Fibroblast of lung (primary cell): ENCODE results near the gene SCRN2. TPM values are rescaled to one million over a fixed set of nuclear protein-coding genes. Genes with fewer than 3 reads are reported as not detected.

ENCODE experiments used
- DNase-seq, 2 donors: peaks; one replicate each; pipeline versions ENCODE4 v3.0.0 to v3.0.0-alpha.2; 2010; ENCODE audit warnings: low read depth in 2 of 2
- H2AFZ ChIP-seq: 2 replicates; pipeline ENCODE4 v1.5.1; 2012; ENCODE audit warnings: low read length, control low read depth, inconsistent platforms
- H3K27ac ChIP-seq: 2 replicates; pipeline ENCODE4 v1.5.1; 2011; ENCODE audit warnings: low read length, control low read depth; ENCODE audit not compliant: insufficient read depth
- H3K27me3 ChIP-seq: 2 replicates; pipeline ENCODE4 v1.5.1; 2011; ENCODE audit warnings: mild to moderate bottlenecking, low read length; ENCODE audit not compliant: control insufficient read depth, insufficient read depth
- H3K36me3 ChIP-seq: 2 replicates; pipeline ENCODE4 v1.5.1; 2011; ENCODE audit warnings: low read length; ENCODE audit not compliant: control insufficient read depth, insufficient read depth
- H3K4me1 ChIP-seq: 2 replicates; pipeline ENCODE4 v1.5.1; 2011; ENCODE audit warnings: low read length; ENCODE audit not compliant: control insufficient read depth, insufficient read depth; ENCODE audit errors: extremely low read depth
- H3K4me2 ChIP-seq: 2 replicates; pipeline ENCODE4 v1.5.1; 2011; ENCODE audit warnings: low read length, control low read depth; ENCODE audit not compliant: insufficient read depth; ENCODE audit errors: extremely low read depth
- H3K4me3 ChIP-seq, 4 experiments: fragments of 200-600 bp in 1 of 4; sonication (generic) in 1 of 4; replicated peaks in 1 of 4; 2 replicates each; pipeline ENCODE4 v1.5.1; 2011 to 2016; ENCODE audit warnings: low read length in 4 of 4, low read depth in 3 of 4, mild to moderate bottlenecking in 3 of 4, control low read depth in 2 of 4, inconsistent platforms in 1 of 4, mixed read lengths in 1 of 4; ENCODE audit not compliant: insufficient read depth in 1 of 4; ENCODE audit errors: control extremely low read depth in 1 of 4
- H3K79me2 ChIP-seq: 2 replicates; pipeline ENCODE4 v1.5.1; 2012; ENCODE audit warnings: mild to moderate bottlenecking, low read length, inconsistent platforms; ENCODE audit not compliant: control insufficient read depth, insufficient read depth
- H3K9ac ChIP-seq: 2 replicates; pipeline ENCODE4 v1.5.1; 2011; ENCODE audit warnings: mild to moderate bottlenecking, low read length, control low read depth; ENCODE audit not compliant: insufficient read depth
- H3K9me3 ChIP-seq: 2 replicates; pipeline ENCODE4 v1.5.1; 2012; ENCODE audit warnings: low read depth, low read length; ENCODE audit not compliant: control insufficient read depth, insufficient read depth
- H4K20me1 ChIP-seq: 2 replicates; pipeline ENCODE4 v1.5.1; 2011; ENCODE audit warnings: low read length; ENCODE audit not compliant: control insufficient read depth, insufficient read depth; ENCODE audit errors: extremely low read depth
- EZH2 ChIP-seq: IDR thresholded peaks from 2 replicates; pipeline ENCODE4 v1.5.1; 2012; ENCODE audit warnings: low read length, control low read depth, mild to moderate bottlenecking; ENCODE audit errors: missing control alignments
- polyA plus RNA-seq, 2 donors: library from polyadenylated mRNA; depleted of rRNA in 1 of 2; stranded (reverse) in 1 of 2; unstranded in 1 of 2; fragments of >200 nt; gene quantifications; 2 replicates each; pipeline ENCODE4 v1.2.1, GENCODE V29; 2011 to 2012; ENCODE audit warnings: missing spikeins in 1 of 2
- total RNA-seq: library from RNA; depleted of rRNA; stranded (reverse); fragments of >200 nt; gene quantifications from 2 replicates; pipeline ENCODE4 v1.2.1, GENCODE V29; 2014
- TF ChIP-seq, protein P1 (sequence below), 2 donors: IDR thresholded peaks in 1 of 2; conservative IDR thresholded peaks in 1 of 2; 1 replicate in 1 of 2; 2 replicates in 1 of 2; pipeline ENCODE4 v1.5.1; 2011 to 2012; ENCODE audit warnings: low read length in 2 of 2, control low read depth in 1 of 2, inconsistent platforms in 1 of 2, low read depth in 1 of 2, mild to moderate bottlenecking in 1 of 2

The SCRN2 gene
- total and polyA plus RNA-seq, 2 donors (not counting 1 experiment from before 2014, with no cell fraction given), result 10.6 to 40.8 TPM

GRCh38 chr17:47829870-47830269, 11.2 kb downstream of the SCRN2 start:
- DNase-seq, result no peak

DNA sequence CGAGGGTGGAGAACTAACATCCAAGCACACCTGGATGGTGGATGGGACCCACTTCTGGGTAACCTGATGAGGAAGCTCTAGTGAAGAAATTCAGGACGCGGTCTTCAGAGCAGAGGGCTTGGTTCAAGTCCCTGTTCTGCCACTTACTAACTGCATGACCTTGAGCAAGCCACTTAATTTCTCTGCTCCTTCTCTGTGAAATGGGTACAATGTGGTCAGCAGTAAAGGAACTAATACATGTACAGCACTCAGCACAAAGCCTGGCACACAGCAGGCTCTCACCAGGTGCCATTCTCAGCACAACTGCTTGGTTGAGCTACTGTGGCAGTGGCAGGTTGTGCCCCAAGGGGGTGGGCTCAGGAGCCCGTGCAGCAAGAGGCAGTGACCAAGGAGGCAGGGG, 17.6 kb downstream of the SCRN2 start:
- Histone ChIP-seq H3K4me3 (no peak overlapping the region), H3K9me3 (no peaks in the 10 kb centered on the region), H3K9ac (no peak overlapping the region), H3K4me2 (no peak overlapping the region), H4K20me1 (no peaks in the 10 kb centered on the region), H3K4me1 (peaks cover 6% of the 10 kb centered on the region), H3K27ac (no peak overlapping the region), H3K79me2 (no peaks in the 10 kb centered on the region), H3K27me3 (no peaks in the 10 kb centered on the region), H2AFZ (no peak overlapping the region), H3K36me3 (peaks cover 19% of the 10 kb centered on the region)
- TF ChIP-seq, protein P1, sequence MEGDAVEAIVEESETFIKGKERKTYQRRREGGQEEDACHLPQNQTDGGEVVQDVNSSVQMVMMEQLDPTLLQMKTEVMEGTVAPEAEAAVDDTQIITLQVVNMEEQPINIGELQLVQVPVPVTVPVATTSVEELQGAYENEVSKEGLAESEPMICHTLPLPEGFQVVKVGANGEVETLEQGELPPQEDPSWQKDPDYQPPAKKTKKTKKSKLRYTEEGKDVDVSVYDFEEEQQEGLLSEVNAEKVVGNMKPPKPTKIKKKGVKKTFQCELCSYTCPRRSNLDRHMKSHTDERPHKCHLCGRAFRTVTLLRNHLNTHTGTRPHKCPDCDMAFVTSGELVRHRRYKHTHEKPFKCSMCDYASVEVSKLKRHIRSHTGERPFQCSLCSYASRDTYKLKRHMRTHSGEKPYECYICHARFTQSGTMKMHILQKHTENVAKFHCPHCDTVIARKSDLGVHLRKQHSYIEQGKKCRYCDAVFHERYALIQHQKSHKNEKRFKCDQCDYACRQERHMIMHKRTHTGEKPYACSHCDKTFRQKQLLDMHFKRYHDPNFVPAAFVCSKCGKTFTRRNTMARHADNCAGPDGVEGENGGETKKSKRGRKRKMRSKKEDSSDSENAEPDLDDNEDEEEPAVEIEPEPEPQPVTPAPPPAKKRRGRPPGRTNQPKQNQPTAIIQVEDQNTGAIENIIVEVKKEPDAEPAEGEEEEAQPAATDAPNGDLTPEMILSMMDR (conservative IDR thresholded peaks at IDR 0.05 in 1 of 2, IDR thresholded peaks at IDR 0.05 in 1 of 2; ENCODE audit: low read depth in 1 of 2, low read length in 2 of 2), result no peak
- no peak for TF ChIP-seq EZH2
- DNase-seq, result no peak

More at GRCh38 chr17:47829870-47830269, 11.2 kb downstream of the SCRN2 start:
- H2AFZ ChIP-seq, result no peak overlapping the region
- peaks cover 9% of the 10 kb centered on the region for H3K36me3 ChIP-seq
- no peak overlapping the region for H3K4me3 ChIP-seq
- no peak overlapping the region for H3K27ac ChIP-seq
- peaks cover 18% of the 10 kb centered on the region for H3K79me2 ChIP-seq
- H4K20me1 ChIP-seq, result no peaks in the 10 kb centered on the region
- no peak overlapping the region for H3K9ac ChIP-seq
- H3K4me2 ChIP-seq, result peak overlapping the region; percentile 7
- peaks cover 10% of the 10 kb centered on the region for H3K4me1 ChIP-seq
- TF ChIP-seq, protein P1 (conservative IDR thresholded peaks at IDR 0.05 in 1 of 2, IDR thresholded peaks at IDR 0.05 in 1 of 2; ENCODE audit: low read depth in 1 of 2, low read length in 2 of 2), result no peak
- no peak for TF ChIP-seq EZH2
- no peaks in the 10 kb centered on the region for H3K27me3 ChIP-seq
- H3K9me3 ChIP-seq, result no peaks in the 10 kb centered on the region

- H3K9ac ChIP-seq, result no peak overlapping the region
- no peak overlapping the region for H3K4me2 ChIP-seq
These were observed 18.3 kb downstream of the SCRN2 start for GRCh38 chr17:47822785-47823184.

More at GRCh38 chr17:47822785-47823184, 18.3 kb downstream of the SCRN2 start:
- no peaks in the 10 kb centered on the region for H4K20me1 ChIP-seq
- no peak overlapping the region for H3K27ac ChIP-seq
- peaks cover 17% of the 10 kb centered on the region for H3K36me3 ChIP-seq
- H3K79me2 ChIP-seq, result no peaks in the 10 kb centered on the region
- no peak overlapping the region for H3K4me3 ChIP-seq
- H2AFZ ChIP-seq, result no peak overlapping the region
- peaks cover 6% of the 10 kb centered on the region for H3K4me1 ChIP-seq
- H3K27me3 ChIP-seq, result no peaks in the 10 kb centered on the region
- no peak for DNase-seq
- H3K9me3 ChIP-seq, result no peaks in the 10 kb centered on the region
- TF ChIP-seq, protein P1 (conservative IDR thresholded peaks at IDR 0.05 in 1 of 2, IDR thresholded peaks at IDR 0.05 in 1 of 2; ENCODE audit: low read depth in 1 of 2, low read length in 2 of 2), result no peak
- no peak for TF ChIP-seq EZH2
